Kidney (tissue), 14 donors: ENCODE results near the gene EHD3. TPM values are rescaled to one million over a fixed set of nuclear protein-coding genes. Genes with fewer than 3 reads are reported as not detected.

Source experiments
- DNase-seq, 5 donors: peaks; one replicate each; pipeline ENCODE4 v3.0.0-alpha.2; 2013 to 2020
- FAIRE-seq: peaks from 2 replicates; lab custom pipeline; 2012; peaks lifted over from hg19 to GRCh38; lab: Jason Lieb, UNC
- H3K27ac ChIP-seq, 2 donors: one replicate each; pipeline ENCODE4 v1.7.0; 2013; ENCODE audit warnings: low read depth in 2 of 2, low read length in 2 of 2, inconsistent platforms in 1 of 2
- H3K27me3 ChIP-seq: one replicate; pipeline ENCODE4 v1.7.1; 2013; ENCODE audit warnings: low read length, inconsistent platforms; ENCODE audit not compliant: control insufficient read depth, insufficient read depth
- H3K36me3 ChIP-seq, 3 donors: one replicate each; pipeline versions ENCODE4 v1.7.0 to v1.7.1; 2013; ENCODE audit warnings: low read length in 3 of 3, control low read depth in 1 of 3, inconsistent platforms in 1 of 3; ENCODE audit not compliant: insufficient read depth in 3 of 3, control insufficient read depth in 2 of 3
- H3K4me1 ChIP-seq, 3 donors: one replicate each; pipeline versions ENCODE4 v1.7.0 to v1.7.1; 2013; ENCODE audit warnings: low read length in 3 of 3, inconsistent platforms in 1 of 3, low read depth in 1 of 3; ENCODE audit not compliant: control insufficient read depth in 2 of 3, insufficient read depth in 2 of 3
- H3K4me3 ChIP-seq, 3 donors: one replicate each; pipeline versions ENCODE4 v1.7.0 to v1.8.1; 2013; ENCODE audit warnings: low read length in 3 of 3, control low read depth in 1 of 3, inconsistent platforms in 1 of 3
- H3K9ac ChIP-seq, 3 donors: one replicate each; pipeline versions ENCODE4 v1.7.0 to v1.7.1; 2013; ENCODE audit warnings: low read length in 3 of 3, control low read depth in 1 of 3, inconsistent platforms in 1 of 3
- H3K9me3 ChIP-seq, 3 donors: one replicate each; pipeline versions ENCODE4 v1.7.0 to v1.7.1; 2013; ENCODE audit warnings: low read length in 3 of 3, control low read depth in 1 of 3, inconsistent platforms in 1 of 3; ENCODE audit not compliant: control insufficient read depth in 2 of 3, insufficient read depth in 1 of 3
- CTCF ChIP-seq: IDR thresholded peaks from 3 replicates; pipeline ENCODE4 v1.5.1; 2012; ENCODE audit warnings: mild to moderate bottlenecking, moderate library complexity, borderline replicate concordance; ENCODE audit not compliant: insufficient read depth; ENCODE audit errors: extremely low read depth
- intact Hi-C: fragments of 100-400 bp; cut with DNase I; formaldehyde crosslinking; loops from one replicate; pipeline ENCODE4 v1.11.1; 2022
- polyA plus RNA-seq: library from polyadenylated mRNA; stranded (reverse); fragments of 350-450 nt; fragmentation: Illumina TruSeq; extraction: RNeasy Lipid Tissue Mini Kit (QIAGEN cat#74804); gene quantifications from one replicate; pipeline ENCODE4 v1.2.3, GENCODE V29; 2014; ENCODE audit warnings: low read depth, low replicate concordance; ENCODE audit not compliant: insufficient read depth
- total RNA-seq: library from RNA; stranded (reverse); fragmentation: NEBNext Ultra II Directional; extraction: Animal tissue kit (Norgen Biotek cat#: 25700); gene quantifications from one replicate; pipeline ENCODE4 v1.2.1, GENCODE V29; 2021
- donor health status: control.
- donor health status: control.
- donor health status: control.
- donor health status: control.
- donor health status: control.
- donor health status: DM: yes; HTN: yes; CAD: no.
- donor health status: Normal renal cell carcinoma (clear cell type).

The EHD3 gene
- total and polyA plus RNA-seq, 2 donors from 2014 or later, result 9.5 to 45.3 TPM

GRCh38 chr2:31192396-31192795, 41.6 kb upstream of the EHD3 start:
- H3K9ac ChIP-seq, result no peak overlapping the region
- no peak for TF ChIP-seq CTCF
- no peak overlapping the region for H3K4me3 ChIP-seq
- FAIRE-seq (no peak), DNase-seq (no peak)
- no peaks in the 10 kb centered on the region for H3K9me3 ChIP-seq
- H3K27me3 ChIP-seq, result no peaks in the 10 kb centered on the region
- H3K4me1 ChIP-seq, result no peaks in the 10 kb centered on the region
- no peak overlapping the region for H3K27ac ChIP-seq
- intact Hi-C loops, result no loop called here
- H3K36me3 ChIP-seq, result no peaks in the 10 kb centered on the region

DNA sequence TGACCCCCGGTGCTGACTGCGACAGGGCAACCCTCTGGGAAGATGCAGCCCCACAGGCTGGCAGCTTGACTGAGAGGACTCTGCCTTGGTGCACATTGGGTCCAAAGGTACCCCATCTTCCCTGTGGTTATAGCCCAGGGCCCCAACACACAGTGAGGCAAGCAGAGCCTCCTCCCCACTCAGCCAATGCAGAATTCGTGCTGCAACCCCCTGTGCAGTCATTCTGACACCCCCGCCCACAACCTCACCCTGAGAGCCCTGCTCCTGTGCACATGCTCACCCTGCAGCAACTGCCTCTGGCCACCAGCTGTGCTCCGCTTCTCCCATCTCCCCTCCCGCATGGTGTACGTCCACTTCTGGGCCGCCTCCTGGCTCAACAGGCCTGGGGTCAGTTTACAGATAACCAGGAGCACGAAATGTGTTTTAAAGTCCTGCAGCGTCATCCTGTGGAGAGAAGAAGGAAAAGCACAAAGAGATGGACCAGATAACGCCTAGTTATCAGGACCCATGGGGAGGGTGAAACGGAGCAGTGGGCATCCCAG, 41.0 kb upstream of the EHD3 start:
- TF ChIP-seq CTCF, result no peak
- no peak for DNase-seq
- no peak for FAIRE-seq

DNA sequence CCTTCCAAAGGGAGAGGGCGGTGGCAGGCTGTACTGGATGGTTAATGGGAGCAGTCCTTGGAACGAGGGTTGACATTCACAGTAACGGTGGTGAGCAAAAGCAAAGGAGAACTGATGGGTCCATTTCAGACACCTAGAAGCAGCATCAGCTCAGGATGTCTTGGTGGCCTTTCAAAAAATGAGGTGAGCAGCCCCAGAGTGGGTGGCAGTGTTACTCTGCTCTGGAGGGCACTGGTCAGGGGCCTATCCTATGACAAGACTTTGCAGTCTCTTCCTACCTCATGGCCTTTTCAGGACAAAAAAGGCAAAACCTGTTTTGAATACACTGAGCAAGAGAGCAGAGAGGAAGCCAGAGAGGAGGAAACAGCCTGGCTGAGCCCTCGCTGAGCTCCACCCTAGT, 40.1 kb upstream of the EHD3 start:
- no peak for DNase-seq
- intact Hi-C loops, result no loop called here
- FAIRE-seq, result no peak
- H3K36me3 ChIP-seq, result no peaks in the 10 kb centered on the region
- H3K9me3 ChIP-seq, result no peaks in the 10 kb centered on the region
- no peak for TF ChIP-seq CTCF
- no peak overlapping the region for H3K27ac ChIP-seq
- H3K4me3 ChIP-seq, result no peak overlapping the region
- no peak overlapping the region for H3K9ac ChIP-seq
- H3K27me3 ChIP-seq, result no peaks in the 10 kb centered on the region
- no peaks in the 10 kb centered on the region for H3K4me1 ChIP-seq

More for the DNA sequence above, 41.0 kb upstream of the EHD3 start:
- no peak overlapping the region for H3K9ac ChIP-seq
- no peak overlapping the region for H3K4me3 ChIP-seq
- H3K9me3 ChIP-seq, result no peaks in the 10 kb centered on the region
- no peak overlapping the region for H3K27ac ChIP-seq
- H3K4me1 ChIP-seq, result no peaks in the 10 kb centered on the region
- intact Hi-C loops, result no loop called here
- no peaks in the 10 kb centered on the region for H3K27me3 ChIP-seq
- no peaks in the 10 kb centered on the region for H3K36me3 ChIP-seq

DNA sequence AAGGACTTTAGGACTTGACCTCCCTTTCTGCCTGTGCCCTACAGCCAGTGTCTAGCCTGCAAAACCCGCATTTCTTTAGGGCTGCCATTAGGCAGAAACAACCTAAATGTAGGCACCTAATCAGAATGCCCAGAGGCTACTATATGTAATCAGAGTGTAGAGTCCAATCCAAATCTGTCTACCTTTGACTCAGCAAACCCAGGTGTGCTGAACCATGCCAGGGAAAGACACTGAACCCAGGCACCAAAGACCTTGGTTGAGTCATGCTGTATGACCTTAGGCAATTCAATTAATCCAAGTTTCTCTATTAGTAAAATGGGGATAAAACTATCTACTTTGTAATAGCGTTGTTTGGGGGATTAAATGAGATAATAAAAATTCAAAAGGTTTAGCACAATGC, 37.3 kb upstream of the EHD3 start:
- H3K27ac ChIP-seq, result no peak overlapping the region
- H3K36me3 ChIP-seq, result no peaks in the 10 kb centered on the region
- H3K4me1 ChIP-seq, result no peaks in the 10 kb centered on the region
- H3K9me3 ChIP-seq, result no peaks in the 10 kb centered on the region
- no peak for TF ChIP-seq CTCF
- DNase-seq (no peak), FAIRE-seq (no peak)
- no peak overlapping the region for H3K4me3 ChIP-seq
- intact Hi-C loops, result no loop called here
- no peaks in the 10 kb centered on the region for H3K27me3 ChIP-seq
- no peak overlapping the region for H3K9ac ChIP-seq
